ENCODE results near the gene CILP2.

GRCh38 chr19:19550972-19551852 lies 13.1 kb downstream of the CILP2 start:
- TF ChIP-seq POLR2AphosphoS5 (IDR thresholded peaks at IDR 0.05; ENCODE audit: low read depth, low read length) (no peak), TAF1 (IDR thresholded peaks at IDR 0.05; ENCODE audit: borderline replicate concordance, low read depth, low read length) (no peak)

All from GM12892 (cell line).